22Rv1 (cell line): ENCODE results near the gene SLC35G6.
"Not testable (repeated sequence)": the region's sequence is repeated elsewhere in the genome, so short reads cannot be mapped to it uniquely, and the experiment has no call there.

Experiments used
- CTCF ChIP-seq: fragments of 450-650 bp; IDR thresholded peaks from 2 replicates; pipeline ENCODE4 v1.5.1; 2017; ENCODE audit warnings: mild to moderate bottlenecking
- ZFX ChIP-seq: fragments of 450-650 bp; IDR thresholded peaks from 2 replicates; pipeline ENCODE4 v1.6.1; 2017; ENCODE audit warnings: antibody characterized with exemption, borderline replicate concordance

- not testable (repeated sequence) for TF ChIP-seq CTCF, ZFX
These were observed at the start of gene SLC35G6 for GRCh38 chr17:7481275-7481674.
